ENCODE data around the gene ARMC2. TPM values are rescaled to one million over a fixed set of nuclear protein-coding genes. Genes with fewer than 3 reads are reported as not detected.

The ARMC2 gene
- polyA plus RNA-seq, 3 donors: 1.7 to 7.4 (median 3.5) TPM

DNA sequence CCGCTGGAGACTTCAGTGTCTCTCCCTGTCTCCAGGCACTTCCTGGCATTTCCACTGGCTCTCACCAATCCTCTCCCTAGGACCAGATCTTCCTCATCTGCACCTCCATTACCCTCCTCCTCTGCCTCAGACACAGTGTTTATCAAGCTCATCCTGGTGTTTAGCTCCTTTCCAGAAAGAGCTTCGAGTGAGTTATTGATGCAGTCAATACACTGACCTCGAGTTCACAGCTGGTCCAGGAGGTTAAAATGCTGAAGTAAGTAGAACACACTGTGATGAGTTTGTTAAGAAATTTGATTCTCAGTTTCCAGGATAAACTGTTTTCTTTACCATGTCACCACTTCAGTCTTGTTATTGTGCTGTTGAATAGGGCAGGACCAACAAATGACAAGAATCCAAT is 42.1 kb upstream of the ARMC2 start:
- H3K4me3 Mint-ChIP-seq: no peak overlapping the region
- Histone ChIP-seq H3K36me3 (replicated peaks in 1 of 2; ENCODE audit: control insufficient read depth in 1 of 2, insufficient read depth in 2 of 2, low read length in 2 of 2) (no peaks in the 10 kb centered on the region), H3K27me3 (ENCODE audit: control insufficient read depth in 2 of 2, insufficient read depth in 2 of 2, low read length in 2 of 2) (no peaks in the 10 kb centered on the region), H4K20me1 (ENCODE audit: insufficient read depth, low read length) (no peaks in the 10 kb centered on the region), H3K4me2 (replicated peaks; ENCODE audit: extremely low read depth, low read length, poor library complexity, severe bottlenecking) (peak overlapping the region; percentile 10), H3K79me2 (ENCODE audit: insufficient read depth, low read length) (no peaks in the 10 kb centered on the region), H2AFZ (ENCODE audit: insufficient read depth, low read depth, low read length, poor library complexity, severe bottlenecking) (peak overlapping the region; percentile 54), H3K27ac (ENCODE audit: low read depth in 1 of 2, low read length in 2 of 2) (no peak overlapping the region), H3K9me3 (replicated peaks in 1 of 2; ENCODE audit: control insufficient read depth in 1 of 2, insufficient read depth in 1 of 2, low read length in 2 of 2) (no peaks in the 10 kb centered on the region), H3K4me3 (replicated peaks in 1 of 3; ENCODE audit: low read depth in 2 of 3, low read length in 3 of 3) (no peak overlapping the region), H3K9ac (ENCODE audit: insufficient read depth, low read length, poor library complexity, severe bottlenecking) (no peak overlapping the region), H3K4me1 (ENCODE audit: control insufficient read depth in 1 of 2, insufficient read depth in 2 of 2, low read length in 2 of 2) (peaks cover 17 to 21% of the 10 kb centered on the region in 2 donors)
- H3K4me1 Mint-ChIP-seq: peaks cover 20% of the 10 kb centered on the region
- intact Hi-C loops (cut with micrococcal nuclease): no loop called here
- H3K27me3 Mint-ChIP-seq (ENCODE audit: low read depth in 3 of 3): no peaks in the 10 kb centered on the region
- no peaks in the 10 kb centered on the region for H3K36me3 Mint-ChIP-seq
- peak overlapping the region in 4 of 7 donors; percentile 24 to 62 (median 38) for H3K27ac Mint-ChIP-seq
- TF ChIP-seq, protein P1, sequence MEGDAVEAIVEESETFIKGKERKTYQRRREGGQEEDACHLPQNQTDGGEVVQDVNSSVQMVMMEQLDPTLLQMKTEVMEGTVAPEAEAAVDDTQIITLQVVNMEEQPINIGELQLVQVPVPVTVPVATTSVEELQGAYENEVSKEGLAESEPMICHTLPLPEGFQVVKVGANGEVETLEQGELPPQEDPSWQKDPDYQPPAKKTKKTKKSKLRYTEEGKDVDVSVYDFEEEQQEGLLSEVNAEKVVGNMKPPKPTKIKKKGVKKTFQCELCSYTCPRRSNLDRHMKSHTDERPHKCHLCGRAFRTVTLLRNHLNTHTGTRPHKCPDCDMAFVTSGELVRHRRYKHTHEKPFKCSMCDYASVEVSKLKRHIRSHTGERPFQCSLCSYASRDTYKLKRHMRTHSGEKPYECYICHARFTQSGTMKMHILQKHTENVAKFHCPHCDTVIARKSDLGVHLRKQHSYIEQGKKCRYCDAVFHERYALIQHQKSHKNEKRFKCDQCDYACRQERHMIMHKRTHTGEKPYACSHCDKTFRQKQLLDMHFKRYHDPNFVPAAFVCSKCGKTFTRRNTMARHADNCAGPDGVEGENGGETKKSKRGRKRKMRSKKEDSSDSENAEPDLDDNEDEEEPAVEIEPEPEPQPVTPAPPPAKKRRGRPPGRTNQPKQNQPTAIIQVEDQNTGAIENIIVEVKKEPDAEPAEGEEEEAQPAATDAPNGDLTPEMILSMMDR (IDR thresholded peaks at IDR 0.05): no peak
- H3K9me3 Mint-ChIP-seq: no peaks in the 10 kb centered on the region
- DNase-seq: no peak
- WGBS (ENCODE audit: insufficient coverage): 7% methylated on average over 1 of the region's 3 CpGs

DNA sequence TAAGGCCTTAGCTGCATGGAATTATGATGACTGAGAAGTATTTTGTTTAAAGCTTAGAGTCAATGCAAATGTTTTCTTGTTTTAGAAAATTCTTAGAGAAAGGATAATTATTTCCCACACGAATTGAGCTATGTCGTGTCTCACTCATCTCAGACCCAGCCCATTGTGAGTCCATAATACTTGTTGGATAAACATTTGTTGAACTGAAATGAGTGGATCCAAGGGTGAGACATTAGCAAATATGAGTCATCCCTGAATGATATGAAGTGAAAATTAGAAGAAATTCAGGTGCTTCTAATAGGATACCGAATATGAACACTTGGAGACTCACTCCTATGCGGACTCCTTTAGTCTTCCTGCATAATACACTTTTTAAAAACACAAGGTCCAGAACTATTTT is 41.6 kb upstream of the ARMC2 start:
- TF ChIP-seq, protein P1 (IDR thresholded peaks at IDR 0.05): no peak
- no peaks in the 10 kb centered on the region for H3K79me2 ChIP-seq (ENCODE audit: insufficient read depth, low read length)
- intact Hi-C loops (cut with micrococcal nuclease): no loop called here

More for the DNA sequence above, 41.6 kb upstream of the ARMC2 start:
- H3K36me3 Mint-ChIP-seq: no peaks in the 10 kb centered on the region
- Histone ChIP-seq H3K9ac (ENCODE audit: insufficient read depth, low read length, poor library complexity, severe bottlenecking) (no peak overlapping the region), H3K36me3 (replicated peaks in 1 of 2; ENCODE audit: control insufficient read depth in 1 of 2, insufficient read depth in 2 of 2, low read length in 2 of 2) (no peaks in the 10 kb centered on the region), H3K4me2 (replicated peaks; ENCODE audit: extremely low read depth, low read length, poor library complexity, severe bottlenecking) (no peak overlapping the region), H3K27me3 (ENCODE audit: control insufficient read depth in 2 of 2, insufficient read depth in 2 of 2, low read length in 2 of 2) (no peaks in the 10 kb centered on the region), H4K20me1 (ENCODE audit: insufficient read depth, low read length) (no peaks in the 10 kb centered on the region), H3K4me1 (ENCODE audit: control insufficient read depth in 1 of 2, insufficient read depth in 2 of 2, low read length in 2 of 2) (peaks cover 12 to 16% of the 10 kb centered on the region in 2 donors), H3K4me3 (replicated peaks in 1 of 3; ENCODE audit: low read depth in 2 of 3, low read length in 3 of 3) (no peak overlapping the region), H2AFZ (ENCODE audit: insufficient read depth, low read depth, low read length, poor library complexity, severe bottlenecking) (no peak overlapping the region), H3K9me3 (replicated peaks in 1 of 2; ENCODE audit: control insufficient read depth in 1 of 2, insufficient read depth in 1 of 2, low read length in 2 of 2) (no peaks in the 10 kb centered on the region), H3K27ac (ENCODE audit: low read depth in 1 of 2, low read length in 2 of 2) (no peak overlapping the region)
- H3K4me3 Mint-ChIP-seq: no peak overlapping the region
- H3K9me3 Mint-ChIP-seq: no peaks in the 10 kb centered on the region
- peaks cover 17% of the 10 kb centered on the region for H3K4me1 Mint-ChIP-seq
- H3K27me3 Mint-ChIP-seq (ENCODE audit: low read depth in 3 of 3): no peaks in the 10 kb centered on the region
- 100% methylated on average over 1 of the region's 4 CpGs for WGBS (ENCODE audit: insufficient coverage)
- DNase-seq: no peak
- H3K27ac Mint-ChIP-seq: no peak overlapping the region

All from CD14-positive monocyte (primary cell).